A549 treated with RU486 at 1 μM for 4 hours (cell line): ENCODE data around the gene MAP4K5. TPM values are rescaled to one million over a fixed set of nuclear protein-coding genes. Genes with fewer than 3 reads are reported as not detected.

ENCODE experiments used
- total RNA-seq: library from RNA; stranded (reverse); fragments of 200-300 nt; extraction: Qiagen RNA extraction; gene quantifications from 5 replicates; pipeline ENCODE4 v1.2.3, GENCODE V29; 2022; ENCODE audit warnings: low read depth

Gene MAP4K5
- 23.3 to 48.0 TPM (median 40.3 TPM) in 5 replicates for total RNA-seq

GRCh38 chr14:50532502-50533240, at the start of gene MAP4K5:
Gene MAP4K5, minus strand, starts transcription at chr14:50532569. Its CDS starts 520 bp downstream, at chr14:50532049.

GRCh38 chr14:50559990-50560930, 27.9 kb upstream of the MAP4K5 start, which contains the start of gene ATL1:
Gene ATL1, plus strand, starts transcription at chr14:50560145. Its CDS starts 121 bp downstream, at chr14:50560266.

GRCh38 chr14:50396631-50397389, 135.6 kb downstream of the MAP4K5 start, which contains the start of gene CDKL1:
Gene CDKL1, minus strand, starts transcription at chr14:50396881. Its CDS starts 1,013 bp downstream, at chr14:50395868.

Other genes with a start within 250 kb of the MAP4K5 start
- gene L2HGDH, start 220.3 kb downstream of the MAP4K5 start, total RNA-seq, result 8.7 to 10.8 TPM (median 10.4 TPM) in 5 replicates
- 8.6 to 13.4 TPM (median 12.5 TPM) in 5 replicates for gene DMAC2L, start 220.2 kb downstream of the MAP4K5 start, total RNA-seq
- gene CDKL1, start 135.7 kb downstream of the MAP4K5 start, total RNA-seq, result 5.3 to 11.2 TPM (median 6.2 TPM) in 5 replicates
- 4.0 to 6.0 TPM (median 4.2 TPM) in 5 replicates for gene ATL1, start 27.6 kb upstream of the MAP4K5 start, total RNA-seq
- gene SAV1, start 135.7 kb upstream of the MAP4K5 start, total RNA-seq, result 18.1 to 28.5 TPM (median 25.8 TPM) in 5 replicates